A549 treated with Mapracorat at 1 μM for 4 hours (cell line): ENCODE data around the gene TNRC6C. TPM values are rescaled to one million over a fixed set of nuclear protein-coding genes. Genes with fewer than 3 reads are reported as not detected.

ENCODE experiments used
- total RNA-seq: library from RNA; stranded (reverse); fragments of 200-300 nt; extraction: Qiagen RNA extraction; gene quantifications from 5 replicates; pipeline ENCODE4 v1.2.3, GENCODE V29; 2022

The TNRC6C gene, protein sequence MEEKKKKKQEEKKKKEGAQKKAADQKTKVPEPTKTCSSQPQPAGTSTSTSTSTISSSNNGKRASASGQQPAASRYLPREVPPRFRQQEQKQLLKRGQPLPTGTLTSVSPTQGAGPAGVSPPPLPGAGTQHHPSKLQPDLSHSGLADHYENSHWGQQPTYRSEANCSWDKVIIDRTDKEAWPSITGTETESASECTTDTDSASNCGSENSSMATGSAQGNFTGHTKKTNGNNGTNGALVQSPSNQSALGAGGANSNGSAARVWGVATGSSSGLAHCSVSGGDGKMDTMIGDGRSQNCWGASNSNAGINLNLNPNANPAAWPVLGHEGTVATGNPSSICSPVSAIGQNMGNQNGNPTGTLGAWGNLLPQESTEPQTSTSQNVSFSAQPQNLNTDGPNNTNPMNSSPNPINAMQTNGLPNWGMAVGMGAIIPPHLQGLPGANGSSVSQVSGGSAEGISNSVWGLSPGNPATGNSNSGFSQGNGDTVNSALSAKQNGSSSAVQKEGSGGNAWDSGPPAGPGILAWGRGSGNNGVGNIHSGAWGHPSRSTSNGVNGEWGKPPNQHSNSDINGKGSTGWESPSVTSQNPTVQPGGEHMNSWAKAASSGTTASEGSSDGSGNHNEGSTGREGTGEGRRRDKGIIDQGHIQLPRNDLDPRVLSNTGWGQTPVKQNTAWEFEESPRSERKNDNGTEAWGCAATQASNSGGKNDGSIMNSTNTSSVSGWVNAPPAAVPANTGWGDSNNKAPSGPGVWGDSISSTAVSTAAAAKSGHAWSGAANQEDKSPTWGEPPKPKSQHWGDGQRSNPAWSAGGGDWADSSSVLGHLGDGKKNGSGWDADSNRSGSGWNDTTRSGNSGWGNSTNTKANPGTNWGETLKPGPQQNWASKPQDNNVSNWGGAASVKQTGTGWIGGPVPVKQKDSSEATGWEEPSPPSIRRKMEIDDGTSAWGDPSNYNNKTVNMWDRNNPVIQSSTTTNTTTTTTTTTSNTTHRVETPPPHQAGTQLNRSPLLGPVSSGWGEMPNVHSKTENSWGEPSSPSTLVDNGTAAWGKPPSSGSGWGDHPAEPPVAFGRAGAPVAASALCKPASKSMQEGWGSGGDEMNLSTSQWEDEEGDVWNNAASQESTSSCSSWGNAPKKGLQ (N-terminal part only)
- total RNA-seq: 1.4 to 3.5 TPM (median 2.0 TPM) in 5 replicates

GRCh38 chr17:77957857-77958715 lies at the start of gene TNRC6C:
Gene TNRC6C (plus strand): TSS chr17:77958703. CDS start chr17:78004207, 45,504 bp downstream.

DNA sequence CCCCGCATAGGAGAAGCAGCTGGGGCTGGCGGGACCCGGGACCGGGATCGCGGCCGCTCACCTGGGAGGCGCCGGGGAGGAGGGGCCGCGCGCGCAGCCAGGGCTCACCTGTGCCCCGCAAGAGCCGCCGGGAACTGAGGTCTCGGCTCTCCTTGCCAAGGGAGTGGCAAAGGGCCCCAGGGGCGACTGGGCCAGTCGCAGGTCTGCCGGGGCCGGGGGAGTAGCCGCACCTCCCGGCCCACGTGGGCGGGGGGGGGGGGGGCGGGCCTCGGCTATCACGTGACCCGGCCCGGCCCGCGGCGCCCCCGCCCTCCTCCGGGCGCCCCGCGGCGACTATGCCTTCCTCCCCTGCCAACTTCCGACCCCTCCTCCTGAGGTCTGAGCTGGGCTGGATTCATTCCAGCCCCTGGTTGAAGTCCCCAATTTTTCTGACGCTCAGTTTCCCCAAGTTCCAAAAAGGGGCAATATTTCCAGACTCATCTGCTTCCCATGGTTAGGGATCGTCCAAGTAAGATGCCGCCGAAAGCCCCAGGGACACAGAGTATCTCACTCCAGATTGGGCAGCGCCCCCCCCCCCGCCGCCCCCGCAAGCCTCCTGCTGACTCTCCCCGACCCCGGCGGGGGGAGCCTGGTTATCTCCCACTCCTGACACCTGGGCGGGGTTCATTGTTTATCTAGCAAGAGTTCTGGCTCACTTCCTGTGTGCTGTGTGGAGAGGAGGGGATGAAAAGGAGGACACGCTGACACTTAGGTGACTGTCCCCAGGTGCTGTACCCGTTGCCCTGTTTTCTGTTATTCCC lies 170.2 kb downstream of the TNRC6C start, which contains the start of gene TMC6:
TSS of gene TMC6 (minus strand) at position 205 of the 800 bp plus-strand sequence. CDS start 1,923 bp downstream, outside the sequence.

GRCh38 chr17:78130437-78131101 lies 172.1 kb downstream of the TNRC6C start, which contains the start of gene TMC8:
Gene TMC8 (plus strand): TSS chr17:78130771. CDS start chr17:78131589, 818 bp downstream.

Other genes starting within 250 kb of the TNRC6C start
- gene TMC6, start 170.1 kb downstream of the TNRC6C start, total RNA-seq: 6.9 to 15.2 TPM (median 14.3 TPM) in 5 replicates
- gene TMC8, start 172.1 kb downstream of the TNRC6C start, total RNA-seq: 0.16 to 0.27 TPM (median 0.26 TPM) in 5 replicates
- not detected in 5 replicates for gene C17orf99, start 187.7 kb downstream of the TNRC6C start, total RNA-seq
- 129 to 217 TPM (median 195 TPM) in 5 replicates for gene SYNGR2, start 209.9 kb downstream of the TNRC6C start, total RNA-seq
- gene TK1, start 228.3 kb downstream of the TNRC6C start, total RNA-seq: 219 to 248 TPM (median 237 TPM) in 5 replicates
- gene AFMID, start 228.7 kb downstream of the TNRC6C start, total RNA-seq: 36.3 to 49.5 TPM (median 38.7 TPM) in 5 replicates